HG03520 (cell line): Measurements from ENCODE around the gene SDS.

Experiments
- ATAC-seq: cut with Tn5 transposase; IDR thresholded peaks from one replicate; pipeline ENCODE4 v1.9.1; 2021; ENCODE audit warnings: mild to moderate bottlenecking, moderate library complexity; ENCODE audit not compliant: unreplicated experiment

The SDS gene, protein sequence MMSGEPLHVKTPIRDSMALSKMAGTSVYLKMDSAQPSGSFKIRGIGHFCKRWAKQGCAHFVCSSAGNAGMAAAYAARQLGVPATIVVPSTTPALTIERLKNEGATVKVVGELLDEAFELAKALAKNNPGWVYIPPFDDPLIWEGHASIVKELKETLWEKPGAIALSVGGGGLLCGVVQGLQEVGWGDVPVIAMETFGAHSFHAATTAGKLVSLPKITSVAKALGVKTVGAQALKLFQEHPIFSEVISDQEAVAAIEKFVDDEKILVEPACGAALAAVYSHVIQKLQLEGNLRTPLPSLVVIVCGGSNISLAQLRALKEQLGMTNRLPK

DNA sequence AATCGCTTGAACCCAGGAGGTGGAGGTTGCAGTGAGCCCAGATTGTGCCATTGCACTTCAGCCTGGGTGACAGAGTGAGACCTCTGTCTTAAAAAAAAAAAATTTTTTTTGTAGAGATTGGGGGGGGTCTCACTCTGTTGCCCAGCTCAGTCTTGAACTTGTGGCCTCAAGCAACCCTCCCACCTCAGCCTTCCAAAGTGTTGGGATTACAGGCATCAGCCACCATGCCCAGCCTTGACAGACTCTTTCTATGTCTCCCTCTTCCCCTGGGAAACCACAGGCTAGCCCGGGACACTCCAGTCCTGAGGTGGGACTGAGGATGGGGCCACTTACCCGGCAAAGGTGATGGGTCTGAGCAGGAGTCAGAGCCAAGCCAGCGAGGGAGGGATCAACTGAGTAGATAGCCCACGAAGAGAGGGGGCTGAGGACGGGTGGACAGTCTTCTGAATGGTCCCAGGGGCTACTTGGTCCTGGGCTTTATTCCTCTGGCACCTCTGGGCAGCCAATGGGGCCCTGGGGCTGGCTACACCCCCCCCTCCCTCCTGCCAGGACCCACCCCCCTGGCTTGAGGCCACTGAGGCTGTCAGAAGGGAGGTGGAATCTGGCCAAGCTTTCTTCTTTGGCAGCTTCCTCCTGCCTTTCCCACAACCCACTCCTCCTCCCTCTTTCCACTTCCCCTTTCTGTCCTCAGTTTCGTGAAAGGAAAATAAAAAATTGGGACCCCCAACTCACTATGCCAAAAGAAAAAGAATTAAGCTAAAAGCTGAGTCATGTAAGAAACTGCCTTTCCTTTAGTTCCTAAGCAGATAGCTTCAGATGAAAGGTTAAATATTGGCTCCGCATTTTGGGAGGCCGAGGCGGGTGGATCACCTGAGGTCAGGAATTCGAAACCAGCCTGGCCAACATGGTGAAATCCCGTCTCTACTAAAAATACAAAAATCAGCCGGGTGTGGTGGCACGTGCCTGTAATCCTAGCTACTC, at the start of gene SDS:
SDS (minus strand) TSS at position 453 of the 981 bp plus-strand sequence. CDS start 4,179 bp downstream, outside the sequence.
- ATAC-seq: no peak

DNA sequence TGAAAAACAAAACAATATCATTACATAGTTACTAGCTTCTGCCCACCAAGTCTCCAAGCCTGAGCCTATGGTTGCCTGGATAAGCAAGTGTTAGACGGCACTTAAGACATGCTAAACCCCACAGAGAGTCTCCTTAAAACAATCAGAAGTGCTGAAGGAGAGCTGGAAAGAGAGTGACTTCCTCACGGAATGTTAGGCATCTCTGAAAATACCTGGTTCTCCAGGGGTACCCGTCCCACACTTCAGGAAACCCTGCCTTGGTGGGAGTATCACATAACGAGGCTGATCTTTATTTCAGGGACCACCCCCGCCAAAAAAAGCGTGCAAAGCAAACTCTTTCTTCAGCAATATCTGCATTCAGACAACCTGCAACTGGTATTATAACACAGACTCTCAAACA, 49.6 kb upstream of the SDS start:
- ATAC-seq: no peak

DNA sequence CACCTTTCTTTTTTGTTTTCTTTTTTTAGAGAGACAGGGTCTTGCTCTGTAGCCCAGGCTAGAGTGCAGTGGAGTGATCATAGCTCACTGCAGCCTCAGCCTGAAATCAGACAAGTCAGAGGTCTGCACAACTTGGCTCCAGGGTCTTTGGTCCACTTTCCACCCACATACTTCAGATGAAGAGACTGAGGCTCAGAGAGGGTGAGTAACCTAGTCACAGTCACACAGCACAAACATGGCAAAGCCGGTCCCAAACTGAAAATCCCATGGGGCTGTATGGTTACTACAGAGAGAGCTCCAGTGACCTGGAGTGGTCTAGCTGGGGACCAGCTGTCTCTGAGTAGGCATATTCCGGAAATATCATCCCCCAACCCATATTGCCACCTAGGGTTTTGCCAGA, 48.8 kb upstream of the SDS start:
- no peak for ATAC-seq

DNA sequence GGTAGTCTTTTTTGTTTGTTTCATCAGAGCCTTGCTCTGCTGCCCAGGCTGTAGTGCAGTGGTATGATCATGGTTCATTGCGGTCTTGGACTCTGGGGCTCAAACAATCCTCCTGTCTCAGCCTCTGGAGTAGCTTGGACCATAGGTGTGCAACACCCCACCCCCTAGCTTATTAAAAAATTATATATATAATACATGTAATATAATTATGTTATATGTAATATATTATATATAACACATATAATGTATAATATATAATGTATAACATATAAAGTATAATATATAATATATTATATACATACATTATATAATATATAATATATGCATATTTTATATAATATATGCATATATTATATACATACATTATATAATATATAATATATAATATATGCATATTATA, 46.2 kb upstream of the SDS start:
- ATAC-seq: no peak

DNA sequence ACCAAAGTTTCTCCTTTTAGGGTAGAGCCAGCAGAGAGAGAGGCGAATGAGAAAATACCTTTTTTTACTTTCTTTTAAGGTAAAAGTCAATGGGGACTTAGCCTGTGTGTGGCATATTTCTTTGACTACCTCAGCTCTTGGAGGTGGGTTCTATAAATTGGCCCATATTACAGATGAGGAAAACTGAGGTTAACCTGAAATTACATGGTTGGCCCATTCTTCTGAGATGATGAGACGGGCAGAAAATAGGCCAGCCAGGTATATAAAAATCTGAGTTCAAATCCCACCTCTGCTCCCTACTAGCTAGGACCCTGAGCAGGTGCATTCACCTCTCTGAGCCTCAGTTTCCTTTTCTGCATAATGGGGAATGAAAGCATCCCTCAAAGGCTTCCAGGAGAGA, 45.6 kb upstream of the SDS start:
- no peak for ATAC-seq

DNA sequence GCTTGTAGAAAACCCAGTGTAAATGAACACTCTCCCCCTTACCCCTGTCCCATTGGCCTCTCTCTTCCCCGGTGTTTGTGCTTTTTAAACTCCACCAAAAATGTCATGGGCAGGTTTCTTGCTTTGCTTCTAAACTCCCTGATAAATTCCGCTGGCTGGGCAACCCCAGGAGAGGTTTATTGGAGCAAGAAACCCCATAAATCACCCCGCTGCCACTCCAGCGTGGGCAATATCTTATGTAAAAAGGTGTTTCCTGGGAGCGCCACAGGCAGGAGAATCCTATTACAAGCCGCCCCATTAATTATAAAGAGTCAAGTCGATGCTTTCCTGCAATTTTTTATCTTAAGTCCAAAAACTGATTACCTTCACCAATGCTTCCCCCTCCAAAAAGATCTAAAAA, 45.2 kb upstream of the SDS start:
- ATAC-seq: no peak

DNA sequence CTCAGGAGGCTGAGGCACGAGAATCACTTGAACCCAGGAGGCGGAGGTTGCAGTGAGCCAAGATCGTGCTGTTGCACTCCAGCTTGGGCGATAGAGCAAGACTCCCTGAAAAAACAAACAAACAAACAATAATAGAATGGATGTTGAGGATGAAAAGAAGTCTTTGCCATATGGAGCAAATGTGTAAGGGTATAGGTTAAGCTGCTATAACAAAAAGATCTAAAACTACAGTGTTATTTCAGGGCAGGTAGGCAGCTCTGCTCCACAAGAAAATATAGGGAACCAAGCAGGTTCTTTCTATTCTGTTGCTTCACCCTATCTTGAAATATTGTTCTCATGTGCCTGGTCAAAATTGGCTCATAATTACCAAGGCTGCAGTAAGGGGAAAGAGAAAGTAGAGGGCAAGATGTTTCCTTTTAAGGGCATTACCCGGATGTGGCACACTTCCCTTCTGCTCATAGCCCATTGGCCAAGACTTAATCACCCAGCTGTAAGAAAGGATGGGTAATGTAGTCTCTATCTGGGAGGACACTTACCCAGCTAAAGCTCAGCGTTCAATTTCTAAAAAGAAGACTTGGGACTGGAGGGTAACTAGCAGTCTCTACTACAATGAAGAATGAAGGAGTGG, 42.0 kb upstream of the SDS start:
- ATAC-seq: no peak

DNA sequence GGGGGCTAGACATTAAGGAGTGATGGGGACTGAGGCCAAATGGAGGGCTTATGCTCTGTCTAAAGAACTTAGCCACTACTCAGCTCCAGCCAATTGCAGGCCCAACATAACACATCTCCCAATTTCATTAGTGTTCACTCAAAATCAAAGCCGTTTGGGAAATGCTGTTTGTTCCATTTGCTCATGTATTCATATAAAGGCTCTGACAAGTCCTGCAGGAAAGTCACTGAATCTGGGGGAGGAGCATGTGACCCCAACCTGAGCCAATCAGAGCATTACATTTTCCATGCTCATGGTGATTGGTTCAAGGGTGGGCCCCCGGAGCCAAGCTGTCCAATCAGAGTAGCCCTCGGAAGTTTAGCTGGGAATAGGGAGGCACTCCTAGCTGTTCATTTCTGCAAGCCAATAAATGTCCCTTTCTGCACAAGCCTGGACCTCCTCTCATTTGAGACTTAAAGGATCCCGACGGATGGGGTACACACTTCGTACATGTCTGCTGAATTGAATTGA, 39.4 kb upstream of the SDS start:
- ATAC-seq: no peak

DNA sequence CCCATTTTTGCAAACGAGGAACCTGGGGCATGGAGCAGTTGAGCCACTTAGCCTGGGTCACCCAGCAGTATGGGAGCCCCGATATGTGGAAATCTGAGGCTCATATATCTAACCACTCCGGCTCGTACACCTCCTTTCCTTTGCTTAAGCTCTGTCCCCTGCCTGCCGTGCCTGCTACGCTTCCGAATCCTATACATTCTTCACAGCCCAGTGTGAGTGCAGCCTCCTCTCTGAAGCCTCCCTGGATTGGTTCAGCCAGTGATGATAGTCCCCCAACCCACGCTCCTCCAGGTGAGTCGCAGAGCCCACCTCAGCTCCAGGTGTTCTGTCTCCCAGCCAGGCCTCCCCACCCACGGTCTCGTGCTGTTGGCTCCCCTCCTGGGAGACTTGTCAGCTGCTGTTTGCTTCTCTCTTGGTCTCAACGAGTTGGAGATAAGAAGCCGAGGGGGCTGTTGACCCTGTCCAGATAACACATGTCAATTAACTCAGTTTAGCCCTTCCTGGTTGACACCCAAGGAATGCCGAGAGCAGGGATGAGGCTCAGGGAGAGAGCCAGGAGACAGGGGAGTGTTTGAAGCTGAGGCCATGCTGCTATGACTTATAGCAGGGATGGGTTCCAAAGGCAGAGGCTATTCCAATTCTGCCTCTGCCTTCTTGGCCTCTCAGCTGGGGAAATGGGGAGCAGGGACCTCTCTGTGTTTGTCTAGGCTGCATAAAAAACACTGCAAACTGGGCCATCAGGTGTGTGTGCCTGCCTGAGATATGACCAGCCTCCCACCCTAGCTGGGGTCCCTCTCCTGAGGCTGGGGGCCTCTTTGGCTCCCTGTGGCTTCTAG, 37.5 kb upstream of the SDS start:
- no peak for ATAC-seq

DNA sequence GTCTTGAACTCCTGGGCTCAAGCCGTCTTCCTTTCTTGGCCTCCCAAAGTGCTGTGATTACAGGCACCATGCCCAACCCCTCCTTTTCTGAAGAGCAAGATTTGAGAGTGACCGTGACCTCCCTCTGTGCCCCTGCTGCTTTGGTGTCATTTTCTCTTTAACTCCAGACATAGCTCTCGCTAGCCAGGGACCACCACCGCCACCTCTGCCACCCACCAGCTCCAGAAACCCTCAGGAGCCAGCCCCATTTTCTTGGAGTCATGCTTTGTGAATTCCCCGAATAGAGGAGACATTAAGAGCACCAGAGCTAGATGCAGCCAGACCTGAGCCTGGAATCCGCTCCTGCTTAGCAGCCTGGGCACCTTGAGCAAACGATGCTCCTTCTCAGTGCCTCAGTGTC, 36.6 kb upstream of the SDS start:
- ATAC-seq: no peak

DNA sequence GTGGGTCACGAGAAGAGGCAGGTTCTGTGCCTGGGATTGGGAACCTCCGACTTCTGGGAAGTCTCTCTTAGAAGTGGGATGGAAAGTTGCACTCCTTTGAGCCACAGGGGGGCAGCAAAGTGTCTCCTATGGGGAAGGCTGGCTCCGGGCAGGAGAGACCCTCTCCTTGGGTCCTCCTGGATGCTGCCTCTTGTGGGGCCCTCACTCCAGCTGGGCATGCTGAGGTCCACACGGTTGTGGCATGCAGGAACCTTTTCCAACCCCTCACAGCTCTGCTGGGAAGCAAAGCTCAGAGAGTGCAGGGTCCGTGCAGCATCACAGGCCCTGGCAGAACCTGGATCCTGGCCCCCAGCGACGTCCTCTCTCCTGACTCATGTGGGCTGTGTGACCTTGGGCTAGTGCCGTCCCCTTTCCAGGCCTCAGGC, 35.9 kb upstream of the SDS start:
- no peak for ATAC-seq

DNA sequence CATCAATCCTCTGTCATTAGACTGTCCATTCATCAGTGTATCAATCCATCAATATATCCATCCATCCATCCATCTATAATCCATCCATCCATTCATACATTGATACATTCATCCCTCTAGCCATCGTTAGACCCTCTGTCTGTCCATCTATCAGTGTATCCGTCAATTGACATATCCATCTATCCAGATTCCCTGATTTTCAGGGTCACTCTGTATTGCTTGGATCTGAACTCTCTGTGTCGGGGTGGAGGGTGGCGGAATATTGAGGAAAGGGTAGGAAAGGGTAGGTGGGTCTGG, 35.6 kb upstream of the SDS start:
- no peak for ATAC-seq

DNA sequence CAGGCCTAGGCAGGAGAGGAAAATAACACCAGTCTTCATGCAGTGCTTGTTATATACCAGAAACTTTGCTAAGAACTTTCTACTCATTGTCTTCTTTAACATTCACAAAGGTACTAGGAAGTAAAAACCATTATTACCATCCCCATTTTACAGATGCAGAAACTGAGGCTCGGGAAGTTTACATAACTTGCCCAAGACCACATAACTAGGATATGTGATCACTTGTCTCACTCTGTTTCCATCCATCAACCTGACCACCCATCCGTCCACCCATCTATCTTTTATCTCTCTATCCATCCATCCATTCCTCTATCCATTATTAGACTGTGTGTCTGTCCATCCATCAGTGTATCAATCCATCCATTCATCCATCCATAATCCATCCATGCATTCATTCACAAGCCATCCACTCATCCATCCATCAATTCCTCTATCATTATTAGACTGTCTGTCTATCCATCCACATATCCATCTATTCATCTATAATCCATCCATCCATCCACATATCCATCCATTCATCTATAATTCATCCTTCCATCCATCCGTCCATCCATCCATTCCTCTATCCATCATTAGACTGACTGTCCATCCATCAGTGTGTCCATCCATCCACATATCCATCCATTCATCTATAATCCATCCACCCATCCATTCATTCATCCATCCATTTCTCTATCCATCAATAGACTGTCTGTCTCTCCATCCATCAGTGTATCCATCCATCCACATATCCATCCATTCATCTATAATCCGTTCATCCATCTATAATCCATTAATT, 35.0 kb upstream of the SDS start:
- no peak for ATAC-seq

DNA sequence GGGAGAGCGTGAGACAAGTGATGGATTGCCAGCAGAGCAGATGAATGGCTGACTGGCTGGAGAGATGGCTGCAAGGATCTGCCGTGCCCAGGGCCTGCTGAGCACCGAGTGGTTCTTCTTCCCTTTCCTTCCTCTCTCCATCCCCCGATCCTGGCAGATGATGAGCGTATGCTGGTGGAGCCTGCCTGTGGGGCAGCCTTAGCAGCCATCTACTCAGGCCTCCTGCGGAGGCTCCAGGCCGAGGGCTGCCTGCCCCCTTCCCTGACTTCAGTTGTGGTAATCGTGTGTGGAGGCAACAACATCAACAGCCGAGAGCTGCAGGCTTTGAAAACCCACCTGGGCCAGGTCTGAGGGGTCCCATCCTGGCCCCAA, 34.0 kb upstream of the SDS start:
- no peak for ATAC-seq

DNA sequence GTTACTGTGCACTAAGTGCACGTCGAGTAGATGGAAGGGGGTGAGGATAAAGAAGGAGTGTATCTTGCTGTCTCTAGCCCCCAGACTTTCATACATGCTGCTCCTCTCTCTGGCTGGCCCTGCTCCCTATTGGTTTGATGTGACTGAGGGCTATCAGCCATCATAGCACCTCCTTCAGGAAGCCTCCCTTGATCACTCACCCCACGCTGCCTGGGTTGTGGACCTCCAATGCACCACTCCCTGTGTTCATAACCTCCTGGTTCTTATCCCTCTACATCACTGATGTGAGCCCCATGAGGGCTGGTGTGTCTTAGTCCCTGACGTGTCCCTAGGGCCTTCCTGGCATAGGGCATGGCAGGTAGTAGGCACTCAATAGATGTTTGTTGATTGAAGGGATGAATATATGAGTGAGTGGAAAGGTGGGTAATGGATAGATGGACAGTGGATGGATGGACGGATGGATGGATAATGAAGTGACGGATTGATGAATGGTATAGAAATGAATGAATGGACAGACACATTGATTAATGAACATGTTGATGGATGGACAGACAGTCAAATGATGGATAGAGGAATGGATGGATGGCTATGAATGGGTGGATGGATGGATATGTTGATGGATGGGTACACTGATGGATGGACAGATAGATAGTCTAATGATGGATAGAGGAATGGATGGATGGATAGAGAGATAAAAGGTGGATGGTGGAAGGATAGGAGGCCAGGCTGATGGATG, 33.5 kb upstream of the SDS start:
- no peak for ATAC-seq

DNA sequence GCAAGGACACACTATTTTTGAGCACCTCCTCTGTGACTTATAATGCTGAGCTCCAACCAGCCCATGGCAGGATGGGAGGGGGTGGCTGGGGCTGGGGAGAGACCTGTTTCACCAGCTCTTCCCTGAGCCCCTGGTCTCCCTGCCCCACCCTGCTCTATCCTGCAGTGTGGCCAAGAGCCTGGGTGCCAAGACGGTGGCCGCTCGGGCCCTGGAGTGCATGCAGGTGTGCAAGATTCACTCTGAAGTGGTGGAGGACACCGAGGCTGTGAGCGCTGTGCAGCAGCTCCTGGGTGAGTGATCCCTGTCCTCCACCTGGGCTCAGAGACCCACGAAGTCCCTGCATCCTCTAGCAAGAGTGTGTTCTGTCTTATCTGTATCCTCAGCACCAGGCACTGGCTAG, 32.9 kb upstream of the SDS start:
- ATAC-seq: no peak

DNA sequence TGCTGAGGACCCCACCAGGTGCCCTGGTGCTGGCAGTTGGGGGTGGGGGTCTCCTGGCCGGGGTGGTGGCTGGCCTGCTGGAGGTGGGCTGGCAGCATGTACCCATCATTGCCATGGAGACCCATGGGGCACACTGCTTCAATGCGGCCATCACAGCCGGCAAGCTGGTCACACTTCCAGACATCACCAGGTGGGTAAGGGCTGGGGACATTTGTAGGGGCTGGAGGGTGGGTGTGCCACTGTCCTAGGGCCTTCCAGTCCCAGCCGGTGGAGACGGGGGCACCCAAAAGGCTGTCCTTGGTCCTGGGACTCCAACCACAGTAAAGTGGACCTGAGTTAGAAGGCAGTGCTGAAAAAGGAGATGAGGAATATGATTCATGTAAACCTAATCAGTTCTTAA, 31.7 kb upstream of the SDS start:
- no peak for ATAC-seq

DNA sequence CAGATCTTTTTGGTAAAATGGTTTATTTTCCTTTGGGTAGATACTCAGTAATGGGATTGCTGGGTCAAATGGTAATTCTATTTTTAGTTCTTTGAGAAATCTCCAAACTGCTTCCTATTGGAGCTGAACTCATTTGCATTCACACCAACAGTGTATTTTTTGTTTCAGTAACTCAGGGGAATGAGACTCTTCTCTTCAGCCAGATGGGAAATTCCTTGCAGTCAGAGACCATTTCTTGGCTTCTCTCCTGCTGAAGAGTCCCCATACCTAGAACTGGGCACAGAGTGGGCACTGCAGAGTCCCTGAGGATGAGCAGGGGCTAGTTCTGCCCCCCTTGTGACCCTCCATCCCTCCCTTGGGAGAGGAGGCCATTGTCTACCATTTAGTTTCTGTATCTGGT, 29.3 kb upstream of the SDS start:
- ATAC-seq: no peak

DNA sequence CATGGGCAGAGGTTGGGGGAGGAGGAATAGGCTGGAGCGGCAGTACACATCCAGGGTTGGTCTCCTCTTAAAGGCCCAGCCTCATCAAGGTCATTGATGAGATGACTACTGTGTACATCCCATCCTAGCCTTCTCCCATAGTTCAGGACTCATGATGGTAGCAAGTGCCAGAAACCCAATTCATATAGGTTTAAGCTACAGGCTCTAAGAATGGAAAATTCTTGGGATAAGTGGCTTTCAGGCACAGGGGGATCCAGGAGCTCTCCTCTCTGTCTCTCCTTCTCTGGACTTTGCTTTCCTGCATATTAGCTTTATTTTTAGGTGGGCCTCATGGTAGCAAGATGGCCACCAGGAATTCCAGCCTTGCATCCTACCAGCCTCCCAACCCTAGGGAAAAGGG, 24.8 kb upstream of the SDS start:
- ATAC-seq: no peak
